M059J (cell line): ENCODE results near the gene SHE. TPM values are rescaled to one million over a fixed set of nuclear protein-coding genes. Genes with fewer than 3 reads are reported as not detected.
"Not testable (repeated sequence)": the region's sequence is repeated elsewhere in the genome, so short reads cannot be mapped to it uniquely, and the experiment has no call there.

ENCODE experiments used
- DNase-seq: peaks from one replicate; pipeline ENCODE4 v3.0.0-alpha.2; 2012; ENCODE audit warnings: low read depth
- total RNA-seq: library from RNA; depleted of rRNA; stranded (reverse); fragments of >200 nt; shearing (Covaris generic); gene quantifications from 2 replicates; pipeline ENCODE4 v1.2.3, GENCODE V29; 2014

SHE gene
- total RNA-seq, 1 experiment from 2014 or later: not detected

GRCh38 chr1:154514066-154514553 lies 11.9 kb upstream of the SHE start:
- DNase-seq: no peak

DNA sequence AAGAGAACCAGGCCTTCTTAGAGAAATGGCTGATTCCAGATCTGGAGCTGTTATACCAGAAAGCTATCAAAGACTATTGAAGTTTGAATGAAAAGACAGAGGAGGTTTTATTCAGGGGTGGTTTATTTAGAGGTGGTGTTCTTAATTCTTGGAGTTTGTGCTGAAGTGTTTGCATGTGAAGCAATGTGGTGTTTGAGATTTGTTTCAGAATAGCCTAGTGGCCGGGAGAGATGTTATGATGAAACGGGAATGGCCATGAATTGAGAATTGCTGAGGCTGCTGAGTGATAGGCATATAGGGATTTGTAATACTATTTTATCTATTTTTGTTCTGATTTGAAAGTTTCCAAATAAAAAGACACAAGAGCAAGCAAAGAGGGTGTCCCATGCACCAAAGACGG lies 10.5 kb upstream of the SHE start:
- DNase-seq: no peak

DNA sequence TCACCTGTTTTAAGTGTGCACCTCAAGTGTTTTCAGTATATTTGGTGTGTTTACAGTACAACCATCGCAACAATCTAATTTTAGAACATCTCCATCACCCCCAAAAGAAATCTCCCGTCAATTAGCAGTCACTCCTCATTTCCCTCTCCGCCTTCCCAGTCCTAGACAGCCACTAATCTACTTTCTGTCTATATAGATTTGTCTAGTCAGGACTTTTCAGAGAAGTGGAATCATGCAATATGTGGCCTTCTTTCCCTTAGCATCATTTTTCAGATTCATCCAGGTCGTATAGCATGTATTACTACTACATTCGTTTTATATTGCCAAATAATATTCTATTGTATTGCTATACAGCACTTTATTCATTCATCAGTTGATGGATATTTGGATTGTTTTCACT lies 1.7 kb upstream of the SHE start:
- no peak for DNase-seq

DNA sequence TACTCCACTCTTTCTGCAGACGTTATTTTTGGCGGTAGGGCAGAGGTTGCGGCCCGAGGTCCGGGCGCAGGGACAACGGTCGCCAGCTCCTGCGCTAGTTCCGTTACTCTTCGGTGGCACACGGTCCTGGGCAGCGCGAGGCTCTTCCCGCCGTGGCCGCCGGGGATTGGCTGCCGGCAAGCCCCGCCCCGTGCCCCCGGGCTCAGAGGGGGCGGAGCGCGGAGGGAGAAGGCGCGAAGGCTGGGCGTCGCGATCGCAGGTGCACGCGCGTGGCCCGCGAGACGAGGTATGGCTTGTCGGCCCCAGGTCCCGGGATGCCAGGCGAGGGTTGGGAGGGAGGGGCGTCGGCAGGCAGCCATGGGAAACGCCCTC lies 518 bp upstream of the SHE start:
- DNase-seq: no peak

- DNase-seq: no peak
These were observed 668 bp downstream of the SHE start for GRCh38 chr1:154501423-154502065.

DNA sequence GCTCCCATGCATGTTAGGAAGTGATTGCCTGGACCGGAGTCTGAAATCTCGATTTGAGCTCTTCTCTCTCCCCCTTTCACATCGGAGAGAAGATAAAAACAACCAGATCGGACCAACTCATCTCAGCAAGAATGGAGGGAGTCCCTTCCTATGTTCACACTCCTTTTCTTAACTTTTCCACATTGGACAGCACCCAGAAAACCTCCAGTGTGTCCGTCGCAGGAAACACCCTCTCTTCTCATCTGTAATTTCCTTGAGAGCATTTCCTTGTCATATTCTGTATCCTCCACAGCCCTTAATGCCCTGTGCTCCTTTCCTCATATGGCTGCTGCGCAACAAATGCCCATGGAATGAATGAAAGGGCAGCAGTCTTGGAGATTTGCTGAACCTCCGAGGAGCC lies 1.7 kb downstream of the SHE start:
- no peak for DNase-seq

DNA sequence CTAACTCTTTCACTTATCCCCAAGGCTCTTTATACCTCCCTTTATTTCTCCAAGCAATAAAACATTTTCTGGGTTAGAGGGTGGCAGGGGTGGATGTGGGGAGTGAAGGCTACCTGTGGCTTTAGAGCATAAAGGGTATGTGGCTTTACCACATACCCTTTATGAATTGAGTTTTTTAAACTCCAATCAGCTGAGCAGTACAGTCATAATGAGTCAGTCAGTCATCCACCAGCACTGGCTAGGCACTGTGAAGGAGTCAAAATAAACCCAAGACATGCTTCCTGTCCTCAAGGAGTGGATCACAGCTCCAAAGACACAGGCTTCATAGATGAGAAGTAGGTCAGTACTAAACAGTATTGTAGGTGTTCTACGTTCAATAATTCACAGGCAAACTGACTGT lies 2.8 kb downstream of the SHE start:
- no peak for DNase-seq

- no peak for DNase-seq
These were observed 5.0 kb downstream of the SHE start for GRCh38 chr1:154497026-154497806.

GRCh38 chr1:154496383-154496782 lies 5.8 kb downstream of the SHE start:
- no peak for DNase-seq

DNA sequence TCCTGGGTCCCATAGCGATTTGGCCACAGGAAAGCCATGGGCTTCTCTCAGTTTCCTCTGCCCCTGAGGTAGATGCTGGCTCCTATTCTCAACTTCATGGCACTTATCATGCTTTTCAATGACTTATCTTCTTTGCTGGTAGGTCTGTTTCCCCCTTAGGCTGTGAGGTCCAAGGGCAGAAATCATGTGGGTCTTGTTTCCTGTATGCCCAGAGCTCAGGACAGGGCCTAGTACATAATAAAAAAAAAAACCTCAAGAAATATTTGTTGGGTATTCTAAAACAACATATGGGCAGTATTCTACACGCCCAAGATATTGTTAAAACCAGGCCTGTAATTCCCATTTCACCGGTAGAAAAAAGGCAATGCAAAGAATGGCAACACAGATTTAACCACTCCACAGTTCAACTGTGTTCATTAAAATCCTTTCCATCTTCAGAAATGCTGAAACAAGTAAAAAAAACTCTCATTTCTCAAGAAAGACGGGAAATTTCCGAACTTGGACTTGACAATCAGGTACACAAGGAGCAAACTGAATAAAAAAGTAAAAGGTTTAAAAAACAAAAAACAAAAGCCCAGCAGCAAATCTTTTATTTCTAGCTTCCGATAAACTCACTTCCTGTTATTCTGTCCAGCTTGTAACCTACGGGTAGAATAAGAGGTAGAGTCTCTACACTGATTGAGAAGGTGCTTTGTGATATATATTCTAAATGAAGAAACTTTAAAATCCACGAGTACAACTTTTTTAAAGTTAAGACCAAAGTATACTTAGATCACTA lies 6.5 kb downstream of the SHE start:
- DNase-seq: no peak

DNA sequence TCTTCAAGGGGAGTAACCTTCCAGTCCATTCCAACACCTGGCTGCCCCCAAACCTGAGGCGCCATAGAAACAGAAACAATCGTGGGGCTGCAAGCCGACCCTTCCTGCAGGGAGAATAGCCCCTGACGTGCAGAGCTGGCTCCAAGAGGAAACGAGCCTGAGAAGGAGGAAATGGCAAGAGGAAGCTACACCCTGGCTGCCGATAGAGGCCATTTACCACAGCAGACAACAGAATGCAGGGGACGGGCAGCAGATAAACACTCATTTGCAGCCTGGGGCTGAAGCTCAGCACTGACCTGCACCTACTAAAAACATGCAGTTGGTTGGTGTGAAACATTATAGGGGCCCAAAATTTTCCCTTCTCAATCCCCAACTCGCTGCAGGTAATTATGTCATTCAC lies 8.9 kb downstream of the SHE start:
- DNase-seq: no peak

DNA sequence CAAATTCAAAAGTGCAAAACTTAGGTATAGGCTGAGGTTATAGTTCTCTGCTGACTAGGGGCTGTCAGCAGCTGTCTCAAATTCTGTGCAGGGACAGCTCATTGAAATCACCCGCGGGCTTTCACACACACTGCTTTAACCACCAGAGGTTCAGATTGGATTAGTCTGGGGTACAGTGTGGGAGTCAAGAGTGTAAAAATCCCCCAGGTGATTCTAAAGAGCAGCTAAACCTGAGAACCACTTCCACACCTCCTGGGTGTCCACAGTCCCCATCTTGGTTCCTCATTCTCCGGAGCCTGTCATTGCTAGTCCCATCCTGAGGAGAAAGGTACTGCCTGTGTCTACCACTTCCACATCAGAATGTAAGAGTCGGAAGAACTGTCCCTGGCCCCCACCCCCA lies 10.1 kb downstream of the SHE start:
- DNase-seq: no peak

DNA sequence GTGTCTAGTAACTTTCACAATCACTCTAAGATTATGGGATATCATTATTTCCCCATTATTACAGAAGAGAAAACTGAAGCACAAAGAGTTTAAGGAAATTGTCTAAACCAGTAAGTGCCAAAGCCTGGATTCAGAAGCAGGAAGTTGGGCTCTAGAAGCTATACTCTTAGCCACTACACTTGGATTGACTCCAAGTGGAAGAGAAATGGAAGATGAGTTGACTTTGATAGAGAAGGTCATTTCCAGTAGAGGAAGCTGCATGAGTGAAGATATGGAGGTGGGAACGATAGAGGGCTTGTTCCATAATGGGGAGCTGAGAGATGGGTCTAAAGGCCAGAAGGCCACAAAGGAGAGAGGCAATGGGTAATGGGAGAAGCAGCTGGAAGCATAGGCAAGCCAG lies 11.9 kb downstream of the SHE start:
- no peak for DNase-seq

DNA sequence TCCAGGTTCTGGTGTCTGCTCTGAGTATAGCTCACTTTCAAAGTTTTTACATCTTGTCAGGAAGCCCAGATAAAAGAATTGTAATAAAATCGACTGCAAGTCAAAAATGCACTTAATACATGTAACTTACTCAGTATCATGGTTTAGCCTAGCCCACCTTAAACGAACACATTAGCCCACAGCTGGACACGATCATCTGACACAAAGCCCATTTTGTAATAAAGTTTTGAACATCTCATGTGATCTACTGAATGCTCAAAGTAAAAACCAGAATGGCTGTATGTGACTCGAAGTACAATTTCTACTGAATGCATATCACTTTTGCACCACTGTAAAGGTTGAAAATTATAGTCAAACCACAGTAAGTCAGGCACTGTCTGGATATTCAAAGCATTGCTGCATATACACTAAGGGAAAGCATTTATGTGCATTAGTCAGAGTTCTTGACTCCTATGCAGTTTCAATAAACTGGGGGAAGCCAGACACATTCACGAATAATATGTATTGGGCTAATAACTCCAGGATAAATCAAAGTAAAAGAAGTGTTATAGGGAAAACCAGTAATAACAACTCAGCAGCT lies 12.4 kb downstream of the SHE start:
- DNase-seq: no peak

DNA sequence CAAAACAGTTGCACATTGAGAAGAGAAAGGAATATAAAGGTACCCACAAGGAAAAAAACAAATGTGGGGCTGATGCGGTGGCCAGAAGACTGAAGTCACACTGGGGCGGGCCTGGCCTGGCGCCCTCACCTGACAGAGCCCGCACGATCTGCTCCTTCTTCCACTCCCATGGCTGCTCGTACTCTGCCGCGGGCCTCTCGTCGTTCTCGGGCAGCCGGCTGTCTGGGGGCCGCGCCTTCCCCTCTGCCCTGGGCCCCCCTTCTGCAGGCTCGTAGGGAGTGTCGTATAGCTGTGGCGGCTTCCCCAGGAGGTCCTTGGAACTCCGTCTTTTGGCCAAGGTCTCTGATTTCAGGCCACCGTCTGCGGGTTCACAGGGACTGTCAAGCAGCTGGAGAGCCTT lies 13.3 kb downstream of the SHE start:
- no peak for DNase-seq

- DNase-seq: not testable (repeated sequence)
These were observed 15.5 kb downstream of the SHE start for GRCh38 chr1:154486756-154487155.

GRCh38 chr1:154485910-154486496 lies 16.2 kb downstream of the SHE start:
- no peak for DNase-seq

GRCh38 chr1:154485106-154485505 lies 17.1 kb downstream of the SHE start:
- no peak for DNase-seq

DNA sequence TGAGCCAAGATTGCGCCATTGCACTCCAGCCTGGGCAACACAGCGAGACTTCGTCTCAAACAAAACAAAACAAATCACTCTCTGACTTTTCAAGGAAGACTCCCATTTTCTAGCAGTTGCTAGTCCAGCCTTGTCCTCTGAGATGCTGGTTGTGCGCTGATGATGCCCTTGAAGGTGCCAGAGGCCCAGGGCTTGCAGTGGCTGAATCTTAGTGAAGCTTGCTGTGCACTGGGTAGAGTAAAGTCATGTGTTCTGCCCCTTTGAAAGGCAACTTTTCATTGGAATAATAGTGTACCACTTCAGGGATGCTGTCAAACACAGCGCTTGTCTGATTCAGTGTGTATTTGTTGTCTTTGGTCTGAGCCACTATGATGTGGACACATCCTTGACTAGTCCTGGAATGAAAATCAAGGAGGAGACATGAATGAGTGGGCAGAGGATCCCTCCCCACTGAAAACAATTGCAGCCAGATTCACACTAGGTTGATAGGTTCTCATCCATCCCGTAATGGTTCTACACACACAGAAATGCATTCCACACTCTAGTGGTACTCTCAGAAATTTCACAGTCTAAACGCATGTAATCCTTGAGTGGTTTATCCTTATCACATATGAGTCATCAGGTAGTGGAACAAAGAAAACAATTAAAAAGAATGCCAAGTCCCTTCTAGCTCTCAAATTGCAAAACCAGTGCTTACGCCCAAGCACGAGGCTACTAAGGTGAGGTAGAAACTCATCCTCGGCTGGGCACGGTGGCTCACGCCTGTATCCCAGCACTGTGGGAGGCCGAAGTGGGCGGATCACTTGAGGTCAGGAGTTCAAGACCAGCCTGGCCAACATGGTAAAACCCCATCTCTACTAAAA lies 18.0 kb downstream of the SHE start:
- DNase-seq: peak; percentile 85

DNA sequence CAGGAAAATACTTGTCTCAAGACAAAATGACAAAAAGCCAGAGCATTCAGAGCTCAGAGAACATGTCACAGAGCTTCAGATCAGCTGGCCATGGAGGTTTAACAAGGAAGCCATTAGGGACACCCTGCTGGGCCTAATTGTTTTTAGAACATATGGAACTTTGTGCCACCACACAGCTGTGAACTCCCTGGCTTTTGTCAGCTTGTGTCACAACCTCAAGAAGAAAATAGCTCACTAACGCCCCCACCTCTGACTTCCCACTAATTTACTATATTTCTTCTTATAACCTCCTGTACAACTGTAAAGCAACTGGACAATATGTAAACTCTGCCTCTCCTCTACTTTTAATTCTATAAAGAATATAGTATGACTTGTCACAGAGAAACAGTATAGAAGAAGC lies 21.2 kb downstream of the SHE start:
- no peak for DNase-seq
